ENCODE results near the gene RELN. TPM values are rescaled to one million over a fixed set of nuclear protein-coding genes. Genes with fewer than 3 reads are reported as not detected.

The RELN gene
- total RNA-seq, 2 donors from 2014 or later = not detected

- Mint-ChIP-seq H3K27me3 (peaks cover 7% of the 10 kb centered on the region), H3K36me3 (ENCODE audit: low read depth) (no peaks in the 10 kb centered on the region), H3K4me3 (no peak overlapping the region), H3K4me1 (no peaks in the 10 kb centered on the region), H3K9me3 (no peaks in the 10 kb centered on the region), H3K27ac (no peak overlapping the region)
- no peak for ATAC-seq (replicated peaks)
Measured at GRCh38 chr7:103941976-103942375, 47.5 kb downstream of the RELN start.

- no peak overlapping the region for H3K27ac Mint-ChIP-seq
- no peak overlapping the region for H3K4me3 Mint-ChIP-seq
- H3K36me3 Mint-ChIP-seq (ENCODE audit: low read depth) = no peaks in the 10 kb centered on the region
- H3K4me1 Mint-ChIP-seq = no peaks in the 10 kb centered on the region
- H3K9me3 Mint-ChIP-seq = no peaks in the 10 kb centered on the region
- peaks cover 5% of the 10 kb centered on the region for H3K27me3 Mint-ChIP-seq
- no peak for ATAC-seq (replicated peaks)
Measured at GRCh38 chr7:103940382-103941268, 48.8 kb downstream of the RELN start.

- peaks cover 7% of the 10 kb centered on the region for H3K27me3 Mint-ChIP-seq
- no peaks in the 10 kb centered on the region for H3K4me1 Mint-ChIP-seq
- H3K27ac Mint-ChIP-seq = no peak overlapping the region
- no peak overlapping the region for H3K4me3 Mint-ChIP-seq
- H3K36me3 Mint-ChIP-seq (ENCODE audit: low read depth) = no peaks in the 10 kb centered on the region
- no peak for ATAC-seq (replicated peaks)
- H3K9me3 Mint-ChIP-seq = no peaks in the 10 kb centered on the region
Measured at GRCh38 chr7:103937680-103938079, 51.8 kb downstream of the RELN start.

- H3K4me1 Mint-ChIP-seq = no peaks in the 10 kb centered on the region
- no peaks in the 10 kb centered on the region for H3K9me3 Mint-ChIP-seq
- no peak overlapping the region for H3K4me3 Mint-ChIP-seq
- H3K36me3 Mint-ChIP-seq (ENCODE audit: low read depth) = no peaks in the 10 kb centered on the region
- no peak overlapping the region for H3K27ac Mint-ChIP-seq
- H3K27me3 Mint-ChIP-seq = peaks cover 13% of the 10 kb centered on the region
- ATAC-seq (replicated peaks) = no peak
Measured at GRCh38 chr7:103936558-103936957, 52.9 kb downstream of the RELN start.

GRCh38 chr7:103934508-103934907 lies 55.0 kb downstream of the RELN start:
- H3K27ac Mint-ChIP-seq = no peak overlapping the region
- H3K4me1 Mint-ChIP-seq = no peaks in the 10 kb centered on the region
- no peaks in the 10 kb centered on the region for H3K36me3 Mint-ChIP-seq (ENCODE audit: low read depth)
- ATAC-seq (replicated peaks) = no peak
- H3K4me3 Mint-ChIP-seq = no peak overlapping the region
- H3K9me3 Mint-ChIP-seq = no peaks in the 10 kb centered on the region
- H3K27me3 Mint-ChIP-seq = peaks cover 19% of the 10 kb centered on the region

GRCh38 chr7:103932389-103932788 lies 57.1 kb downstream of the RELN start:
- H3K9me3 Mint-ChIP-seq = no peaks in the 10 kb centered on the region
- ATAC-seq (replicated peaks) = no peak
- no peaks in the 10 kb centered on the region for H3K4me1 Mint-ChIP-seq
- H3K27ac Mint-ChIP-seq = no peak overlapping the region
- H3K27me3 Mint-ChIP-seq = peaks cover 16% of the 10 kb centered on the region
- no peaks in the 10 kb centered on the region for H3K36me3 Mint-ChIP-seq (ENCODE audit: low read depth)
- no peak overlapping the region for H3K4me3 Mint-ChIP-seq

GRCh38 chr7:103929901-103930311 lies 59.6 kb downstream of the RELN start:
- Mint-ChIP-seq H3K36me3 (ENCODE audit: low read depth) (no peaks in the 10 kb centered on the region), H3K27ac (no peak overlapping the region), H3K9me3 (no peaks in the 10 kb centered on the region), H3K27me3 (peaks cover 16% of the 10 kb centered on the region), H3K4me1 (no peaks in the 10 kb centered on the region), H3K4me3 (no peak overlapping the region)
- ATAC-seq (replicated peaks) = no peak

GRCh38 chr7:103928581-103928980 lies 60.9 kb downstream of the RELN start:
- Mint-ChIP-seq H3K27ac (no peak overlapping the region), H3K36me3 (ENCODE audit: low read depth) (no peaks in the 10 kb centered on the region), H3K27me3 (peaks cover 12% of the 10 kb centered on the region), H3K4me3 (no peak overlapping the region), H3K4me1 (no peaks in the 10 kb centered on the region), H3K9me3 (no peaks in the 10 kb centered on the region)
- no peak for ATAC-seq (replicated peaks)

GRCh38 chr7:103924184-103924583 lies 65.3 kb downstream of the RELN start:
- peaks cover 5% of the 10 kb centered on the region for H3K27me3 Mint-ChIP-seq
- no peak for ATAC-seq (replicated peaks)
- H3K27ac Mint-ChIP-seq = no peak overlapping the region
- H3K4me3 Mint-ChIP-seq = no peak overlapping the region
- no peaks in the 10 kb centered on the region for H3K9me3 Mint-ChIP-seq
- no peaks in the 10 kb centered on the region for H3K36me3 Mint-ChIP-seq (ENCODE audit: low read depth)
- no peaks in the 10 kb centered on the region for H3K4me1 Mint-ChIP-seq

GRCh38 chr7:103922407-103922806 lies 67.1 kb downstream of the RELN start:
- no peaks in the 10 kb centered on the region for H3K36me3 Mint-ChIP-seq (ENCODE audit: low read depth)
- no peak for ATAC-seq (replicated peaks)
- no peak overlapping the region for H3K27ac Mint-ChIP-seq
- H3K4me3 Mint-ChIP-seq = no peak overlapping the region
- H3K4me1 Mint-ChIP-seq = no peaks in the 10 kb centered on the region
- no peaks in the 10 kb centered on the region for H3K9me3 Mint-ChIP-seq
- H3K27me3 Mint-ChIP-seq = peaks cover 10% of the 10 kb centered on the region

- no peak overlapping the region for H3K27ac Mint-ChIP-seq
- no peak overlapping the region for H3K4me3 Mint-ChIP-seq
- no peaks in the 10 kb centered on the region for H3K4me1 Mint-ChIP-seq
- H3K27me3 Mint-ChIP-seq = peaks cover 12% of the 10 kb centered on the region
- H3K9me3 Mint-ChIP-seq = no peaks in the 10 kb centered on the region
- no peak for ATAC-seq (replicated peaks)
- H3K36me3 Mint-ChIP-seq (ENCODE audit: low read depth) = no peaks in the 10 kb centered on the region
Measured at GRCh38 chr7:103921692-103922091, 67.8 kb downstream of the RELN start.

GRCh38 chr7:103919272-103919868 lies 70.1 kb downstream of the RELN start:
- ATAC-seq (replicated peaks) = no peak
- no peaks in the 10 kb centered on the region for H3K4me1 Mint-ChIP-seq
- H3K27ac Mint-ChIP-seq = no peak overlapping the region

GRCh38 chr7:103918631-103919271 lies 70.7 kb downstream of the RELN start:
- no peaks in the 10 kb centered on the region for H3K9me3 Mint-ChIP-seq
- no peaks in the 10 kb centered on the region for H3K36me3 Mint-ChIP-seq (ENCODE audit: low read depth)
- no peak overlapping the region for H3K4me3 Mint-ChIP-seq
- no peaks in the 10 kb centered on the region for H3K4me1 Mint-ChIP-seq
- ATAC-seq (replicated peaks) = no peak
- peaks cover 19% of the 10 kb centered on the region for H3K27me3 Mint-ChIP-seq
- no peak overlapping the region for H3K27ac Mint-ChIP-seq

More at GRCh38 chr7:103919272-103919868, 70.1 kb downstream of the RELN start:
- H3K9me3 Mint-ChIP-seq = no peaks in the 10 kb centered on the region
- peaks cover 19% of the 10 kb centered on the region for H3K27me3 Mint-ChIP-seq
- no peaks in the 10 kb centered on the region for H3K36me3 Mint-ChIP-seq (ENCODE audit: low read depth)
- no peak overlapping the region for H3K4me3 Mint-ChIP-seq

- no peaks in the 10 kb centered on the region for H3K4me1 Mint-ChIP-seq
- peak; percentile 44 for ATAC-seq (replicated peaks)
- H3K36me3 Mint-ChIP-seq (ENCODE audit: low read depth) = no peaks in the 10 kb centered on the region
- H3K4me3 Mint-ChIP-seq = no peak overlapping the region
- peaks cover 19% of the 10 kb centered on the region for H3K27me3 Mint-ChIP-seq
- no peak overlapping the region for H3K27ac Mint-ChIP-seq
- H3K9me3 Mint-ChIP-seq = no peaks in the 10 kb centered on the region
Measured at GRCh38 chr7:103915680-103916357, 73.6 kb downstream of the RELN start.
